Globus pallidus (tissue), 1 donor: ENCODE measurements around the gene SUPT4H1.

Source experiments
- DNase-seq: peaks from one replicate; pipeline ENCODE4 v3.0.0-alpha.2; 2015; ENCODE audit warnings: low spot score

SUPT4H1 gene

GRCh38 chr17:58340405-58340876 lies 11.6 kb downstream of the SUPT4H1 start:
- no peak for DNase-seq

- no peak for DNase-seq
Observed at GRCh38 chr17:58339755-58340404, 12.1 kb downstream of the SUPT4H1 start.

GRCh38 chr17:58338841-58339754 lies 12.9 kb downstream of the SUPT4H1 start:
- no peak for DNase-seq

- DNase-seq, result no peak
Observed at GRCh38 chr17:58338454-58338840, 13.6 kb downstream of the SUPT4H1 start.

GRCh38 chr17:58337600-58338453 lies 14.2 kb downstream of the SUPT4H1 start:
- peak; percentile 64 for DNase-seq

- DNase-seq, result no peak
Observed at GRCh38 chr17:58337210-58337599, 14.8 kb downstream of the SUPT4H1 start.

- DNase-seq, result no peak
Observed at GRCh38 chr17:58336456-58337209, 15.4 kb downstream of the SUPT4H1 start.

GRCh38 chr17:58335779-58336455 lies 16.1 kb downstream of the SUPT4H1 start:
- no peak for DNase-seq

- no peak for DNase-seq
Observed at GRCh38 chr17:58335061-58335731, 16.8 kb downstream of the SUPT4H1 start.

GRCh38 chr17:58334661-58335060 lies 17.3 kb downstream of the SUPT4H1 start:
- DNase-seq, result no peak

GRCh38 chr17:58334256-58334655 lies 17.7 kb downstream of the SUPT4H1 start:
- no peak for DNase-seq

GRCh38 chr17:58333736-58334207 lies 18.2 kb downstream of the SUPT4H1 start:
- DNase-seq, result no peak

- no peak for DNase-seq
Observed at GRCh38 chr17:58332778-58333735, 18.9 kb downstream of the SUPT4H1 start.

- peak; percentile 49 for DNase-seq
Observed at GRCh38 chr17:58331815-58332777, 19.9 kb downstream of the SUPT4H1 start.

GRCh38 chr17:58330997-58331814 lies 20.8 kb downstream of the SUPT4H1 start:
- DNase-seq, result no peak

- no peak for DNase-seq
Observed at GRCh38 chr17:58330538-58330996, 21.4 kb downstream of the SUPT4H1 start.
